ENCODE data around the gene TMTC1.

DNA sequence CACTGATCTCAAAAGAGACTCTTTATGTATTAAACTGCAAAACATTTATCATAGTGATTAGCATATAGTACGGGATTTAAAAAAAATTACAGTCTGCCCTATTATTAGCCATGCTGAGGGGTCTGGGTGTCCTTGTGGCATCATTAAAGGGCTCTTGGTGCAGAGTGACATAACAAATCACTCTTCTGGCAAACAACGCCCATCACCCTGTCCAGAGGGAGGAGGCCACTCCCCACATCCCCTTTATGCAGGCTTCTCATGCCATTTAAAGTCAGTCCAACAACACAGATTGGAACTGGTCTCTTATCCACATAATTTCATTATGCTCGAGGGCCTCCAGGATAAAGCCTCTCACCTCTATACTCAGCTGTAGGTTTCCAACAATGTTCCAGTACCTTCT is 51.1 kb downstream of the TMTC1 start:
- TF ChIP-seq, protein P1, sequence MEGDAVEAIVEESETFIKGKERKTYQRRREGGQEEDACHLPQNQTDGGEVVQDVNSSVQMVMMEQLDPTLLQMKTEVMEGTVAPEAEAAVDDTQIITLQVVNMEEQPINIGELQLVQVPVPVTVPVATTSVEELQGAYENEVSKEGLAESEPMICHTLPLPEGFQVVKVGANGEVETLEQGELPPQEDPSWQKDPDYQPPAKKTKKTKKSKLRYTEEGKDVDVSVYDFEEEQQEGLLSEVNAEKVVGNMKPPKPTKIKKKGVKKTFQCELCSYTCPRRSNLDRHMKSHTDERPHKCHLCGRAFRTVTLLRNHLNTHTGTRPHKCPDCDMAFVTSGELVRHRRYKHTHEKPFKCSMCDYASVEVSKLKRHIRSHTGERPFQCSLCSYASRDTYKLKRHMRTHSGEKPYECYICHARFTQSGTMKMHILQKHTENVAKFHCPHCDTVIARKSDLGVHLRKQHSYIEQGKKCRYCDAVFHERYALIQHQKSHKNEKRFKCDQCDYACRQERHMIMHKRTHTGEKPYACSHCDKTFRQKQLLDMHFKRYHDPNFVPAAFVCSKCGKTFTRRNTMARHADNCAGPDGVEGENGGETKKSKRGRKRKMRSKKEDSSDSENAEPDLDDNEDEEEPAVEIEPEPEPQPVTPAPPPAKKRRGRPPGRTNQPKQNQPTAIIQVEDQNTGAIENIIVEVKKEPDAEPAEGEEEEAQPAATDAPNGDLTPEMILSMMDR (IDR thresholded peaks at IDR 0.05) = no peak
- TF ChIP-seq EZH2phosphoT487 (IDR thresholded peaks at IDR 0.05) = no peak
